ENCODE results near the gene C4orf50.
"Not testable (repeated sequence)": the region's sequence is repeated elsewhere in the genome, so short reads cannot be mapped to it uniquely, and the experiment has no call there.

Gene C4orf50

DNA sequence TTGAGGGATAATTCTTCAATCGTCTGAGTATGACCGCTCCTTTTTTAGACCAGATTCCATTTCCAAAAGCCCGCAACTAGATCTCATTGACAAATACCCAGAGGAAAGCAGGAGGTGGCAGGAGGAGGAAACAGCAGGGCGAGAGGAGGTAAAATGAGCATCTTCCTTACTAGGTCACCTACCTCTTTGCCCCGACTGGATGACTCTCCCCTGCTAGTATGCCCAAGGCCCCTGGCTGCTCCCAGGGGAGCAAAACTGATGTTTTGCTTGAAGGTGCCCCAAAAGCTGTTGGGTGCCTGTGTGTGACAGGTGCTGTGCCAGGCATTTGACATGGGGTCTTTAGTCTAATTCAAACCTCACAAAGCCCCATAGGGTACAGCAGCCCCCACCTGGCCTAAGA is 48.9 kb downstream of the C4orf50 start:
- DNase-seq (ENCODE audit: low spot score) = no peak

DNA sequence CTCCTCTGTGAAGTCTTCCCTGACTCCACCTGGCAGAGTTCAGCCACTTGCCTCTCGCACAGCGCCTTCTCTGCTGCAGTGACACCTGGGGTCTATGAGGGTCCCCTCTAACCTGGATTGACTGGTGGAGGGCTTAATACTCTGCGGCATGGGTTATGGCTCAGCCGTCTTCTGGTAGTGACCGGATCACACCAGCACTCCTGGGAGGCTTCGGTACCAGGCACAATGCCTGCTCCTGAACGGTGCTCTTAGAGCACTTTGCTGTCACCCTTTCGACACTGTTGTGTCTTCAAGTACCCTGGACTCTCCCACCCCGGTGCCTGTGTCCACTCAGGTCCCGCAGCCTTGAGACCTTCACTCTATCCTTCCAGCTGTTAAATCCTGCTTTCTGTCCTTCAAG is 50.0 kb downstream of the C4orf50 start:
- DNase-seq (ENCODE audit: low spot score) = no peak

DNA sequence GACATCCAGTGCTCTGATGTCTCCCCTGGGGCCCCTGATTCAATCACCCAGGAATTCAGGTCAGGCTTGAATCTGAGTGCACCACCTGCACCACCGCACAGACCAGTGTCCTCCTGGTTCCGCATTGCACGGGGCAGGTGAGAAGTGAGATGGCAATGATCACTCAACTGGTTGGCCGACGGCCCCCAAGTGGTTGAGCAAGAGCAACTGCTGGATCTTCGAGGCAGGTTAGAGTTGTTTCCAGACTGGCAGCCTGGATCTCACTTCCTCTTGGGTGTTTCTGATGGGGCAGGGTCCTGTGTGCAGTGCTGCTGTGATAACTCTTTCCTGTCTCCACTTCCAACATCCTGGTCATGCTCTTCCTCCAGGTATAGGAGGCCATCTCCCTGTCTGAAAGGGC is 50.4 kb downstream of the C4orf50 start:
- DNase-seq (ENCODE audit: low spot score) = no peak

DNA sequence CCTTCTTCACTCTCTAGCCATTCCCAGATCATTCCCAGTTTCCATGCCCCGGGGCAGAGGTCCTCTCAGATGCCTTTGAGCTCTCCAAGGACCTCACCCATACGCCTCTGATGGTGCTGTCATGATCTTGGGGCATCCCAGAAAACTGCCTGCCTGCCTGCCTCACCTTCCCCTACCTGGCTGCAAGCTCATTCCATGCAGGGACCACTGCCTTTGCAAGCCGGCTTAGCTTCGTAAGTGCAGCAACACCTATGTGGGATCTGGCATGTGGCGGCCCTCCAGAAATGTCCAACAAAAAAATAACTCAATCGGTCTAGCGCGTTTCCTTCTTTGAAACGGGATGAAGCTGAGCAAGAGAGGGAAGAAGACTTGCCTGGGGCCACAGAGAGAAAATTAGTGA is 53.0 kb downstream of the C4orf50 start:
- no peak for DNase-seq (ENCODE audit: low spot score)

DNA sequence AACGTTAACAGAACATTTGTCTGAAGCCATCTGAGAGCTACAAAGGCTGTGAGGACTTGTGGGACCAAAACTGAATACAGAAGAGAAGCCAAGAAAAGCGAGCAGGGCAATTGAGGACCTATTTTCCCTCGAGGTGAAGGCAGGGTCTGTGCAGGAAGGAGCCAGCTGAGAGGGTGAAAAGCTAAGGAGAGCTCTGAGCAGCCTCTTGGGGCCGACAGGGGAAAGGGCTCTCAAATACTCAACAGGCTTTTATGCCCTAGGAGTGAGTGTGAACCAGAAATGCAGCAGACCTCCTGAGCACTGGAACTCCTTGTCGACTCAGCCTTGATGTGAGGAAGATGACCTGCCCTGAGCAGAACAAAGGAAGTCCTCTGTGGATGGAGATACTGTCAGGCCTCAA is 54.2 kb downstream of the C4orf50 start:
- DNase-seq (ENCODE audit: low spot score) = no peak

DNA sequence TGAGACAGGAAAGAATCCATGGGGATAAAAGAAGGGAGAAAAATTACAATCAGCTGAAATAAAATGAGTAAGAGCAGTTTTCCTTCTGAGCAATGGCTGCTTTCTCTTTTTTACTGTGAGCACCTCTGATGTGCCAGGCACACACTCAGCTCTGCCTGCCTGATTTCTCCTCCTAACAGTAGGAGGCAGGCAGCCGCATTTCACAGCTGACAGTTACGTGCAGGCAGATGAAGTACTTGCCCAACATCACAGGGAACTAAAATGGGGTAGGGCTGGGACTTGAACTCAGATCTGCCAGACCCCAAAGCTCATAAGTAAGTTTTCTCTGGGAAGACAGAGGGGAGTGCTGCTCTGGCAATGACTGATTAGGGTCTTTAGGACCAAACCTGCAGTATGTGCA is 54.6 kb downstream of the C4orf50 start:
- no peak for DNase-seq (ENCODE audit: low spot score)

DNA sequence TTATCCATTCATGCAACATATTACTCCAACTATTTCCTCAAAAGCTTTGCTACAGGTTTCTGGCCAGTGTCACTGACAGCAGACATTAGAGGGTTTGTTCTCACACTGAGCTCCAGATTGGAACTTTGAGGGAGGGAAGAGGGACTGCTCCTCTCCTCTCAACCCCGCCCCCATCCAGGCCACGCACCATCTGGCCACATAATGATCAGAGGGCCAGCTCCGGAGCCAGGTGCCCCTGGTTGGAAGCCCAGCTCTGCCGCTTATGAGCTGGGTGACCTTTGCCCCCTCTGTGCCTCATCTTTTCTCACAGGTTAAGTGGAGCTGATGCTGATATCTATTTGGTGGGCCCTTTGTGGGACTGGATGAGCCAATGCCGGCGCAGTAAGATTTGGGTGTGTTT is 55.8 kb downstream of the C4orf50 start:
- DNase-seq (ENCODE audit: low spot score) = no peak

DNA sequence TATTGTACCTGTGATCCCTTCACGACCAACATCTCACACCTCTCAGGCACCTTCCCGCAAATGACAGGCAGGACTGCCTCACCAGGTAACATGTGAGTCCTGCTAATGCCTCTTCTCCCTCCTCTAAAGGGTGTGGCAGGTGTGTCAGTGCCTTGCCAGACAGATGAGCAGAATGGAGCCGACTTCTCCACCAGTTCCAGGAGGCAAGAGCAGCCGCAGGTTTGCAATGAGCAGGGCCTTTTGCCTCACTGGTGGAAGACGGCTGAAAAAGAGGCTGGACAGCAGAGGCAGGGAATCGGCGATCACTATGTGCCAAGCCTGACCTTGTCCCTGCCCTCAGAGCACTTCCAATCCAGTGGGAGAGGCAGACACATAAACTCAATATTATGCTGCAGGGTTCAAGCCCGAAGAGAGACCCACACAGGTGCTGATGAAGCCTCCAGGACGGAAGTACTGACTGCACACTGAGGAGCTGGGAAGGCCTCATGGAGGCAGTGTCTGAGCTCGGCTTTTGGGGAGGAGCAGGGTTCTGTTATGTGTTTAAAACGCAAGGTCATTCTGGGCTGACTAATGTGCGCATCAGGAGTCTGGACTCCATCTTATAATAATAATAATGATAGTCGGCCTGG is 57.9 kb downstream of the C4orf50 start:
- no peak for DNase-seq (ENCODE audit: low spot score)

DNA sequence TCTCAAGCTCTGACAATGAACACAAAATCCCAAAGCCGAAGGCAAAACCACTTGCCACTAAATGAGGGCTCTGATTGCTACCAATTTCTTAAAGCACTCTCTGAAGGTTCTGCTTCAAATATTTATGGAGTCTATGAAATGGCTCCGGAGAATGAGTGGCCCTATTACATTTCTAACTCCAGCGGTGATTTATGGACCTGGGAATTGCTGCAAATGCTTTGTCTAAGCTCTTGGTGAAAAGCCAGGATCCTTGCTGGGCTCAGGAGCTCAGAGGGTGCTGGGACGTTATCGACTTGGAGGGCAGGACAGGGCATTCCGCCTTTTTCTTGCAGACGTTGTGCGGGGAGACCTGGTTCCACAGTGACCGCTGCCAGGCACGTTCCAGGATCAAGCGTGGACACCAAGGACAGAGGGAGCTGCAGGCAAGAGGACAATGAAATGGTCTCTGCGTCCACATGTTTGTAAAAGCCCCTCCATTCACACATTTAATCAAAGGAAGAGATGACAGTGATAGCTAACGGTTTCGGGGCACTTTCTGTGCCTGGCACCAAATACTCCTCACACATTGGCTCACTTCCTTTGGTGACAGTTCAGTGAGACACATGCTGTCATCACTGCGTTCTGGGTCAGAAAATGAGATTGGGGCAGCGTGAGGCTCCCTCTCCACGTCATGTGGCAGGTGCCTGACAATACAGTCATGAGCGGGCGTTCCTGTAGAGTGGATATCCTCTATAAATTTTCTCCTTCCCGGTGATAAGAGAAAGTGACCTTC is 58.8 kb downstream of the C4orf50 start:
- DNase-seq (ENCODE audit: low spot score) = no peak

DNA sequence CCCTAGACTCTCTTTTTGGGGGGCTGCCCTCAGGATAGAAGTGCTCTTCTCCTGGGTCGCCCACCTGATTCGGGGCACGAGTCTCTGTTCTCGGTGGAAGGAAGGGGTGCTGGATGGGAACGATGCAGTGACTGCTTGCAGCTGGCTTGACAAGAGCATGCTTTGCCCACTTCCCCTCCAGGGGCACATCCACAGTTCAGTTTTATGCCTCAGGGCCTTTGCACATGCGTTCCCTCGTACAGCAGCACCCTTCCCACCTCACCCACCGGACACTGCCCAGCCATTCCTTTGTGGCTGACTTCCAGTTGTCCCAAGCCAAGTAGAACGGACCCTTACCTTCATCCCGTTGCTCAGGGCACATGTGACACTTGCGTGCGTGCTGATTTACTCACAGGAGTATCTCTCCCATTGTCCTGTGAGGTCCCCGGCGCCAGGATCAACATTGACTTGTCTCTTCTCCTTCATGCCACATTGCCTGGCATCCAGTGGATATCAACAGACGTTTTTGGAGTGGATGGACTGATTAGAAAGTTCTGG is 60.0 kb downstream of the C4orf50 start:
- no peak for DNase-seq (ENCODE audit: low spot score)

DNA sequence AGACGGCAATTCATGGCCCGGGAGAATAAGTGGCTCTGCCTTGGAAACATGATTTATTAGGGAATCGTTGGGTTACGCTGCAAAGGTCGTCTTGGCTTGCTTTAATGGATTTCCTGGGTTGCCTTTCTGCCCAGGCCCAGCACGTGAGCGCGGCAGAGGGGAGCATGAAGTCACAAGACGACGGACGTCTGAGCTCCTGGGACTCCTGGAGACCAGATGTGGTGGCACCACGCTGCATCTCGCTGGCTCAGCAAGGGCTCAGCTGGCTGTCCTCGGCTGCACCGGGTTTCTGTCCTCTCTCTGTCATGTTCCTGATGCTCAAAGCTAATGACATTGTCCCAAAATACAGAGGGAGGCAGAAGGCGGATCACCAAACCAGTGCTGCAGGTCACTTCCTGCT is 61.2 kb downstream of the C4orf50 start:
- DNase-seq (ENCODE audit: low spot score) = no peak

DNA sequence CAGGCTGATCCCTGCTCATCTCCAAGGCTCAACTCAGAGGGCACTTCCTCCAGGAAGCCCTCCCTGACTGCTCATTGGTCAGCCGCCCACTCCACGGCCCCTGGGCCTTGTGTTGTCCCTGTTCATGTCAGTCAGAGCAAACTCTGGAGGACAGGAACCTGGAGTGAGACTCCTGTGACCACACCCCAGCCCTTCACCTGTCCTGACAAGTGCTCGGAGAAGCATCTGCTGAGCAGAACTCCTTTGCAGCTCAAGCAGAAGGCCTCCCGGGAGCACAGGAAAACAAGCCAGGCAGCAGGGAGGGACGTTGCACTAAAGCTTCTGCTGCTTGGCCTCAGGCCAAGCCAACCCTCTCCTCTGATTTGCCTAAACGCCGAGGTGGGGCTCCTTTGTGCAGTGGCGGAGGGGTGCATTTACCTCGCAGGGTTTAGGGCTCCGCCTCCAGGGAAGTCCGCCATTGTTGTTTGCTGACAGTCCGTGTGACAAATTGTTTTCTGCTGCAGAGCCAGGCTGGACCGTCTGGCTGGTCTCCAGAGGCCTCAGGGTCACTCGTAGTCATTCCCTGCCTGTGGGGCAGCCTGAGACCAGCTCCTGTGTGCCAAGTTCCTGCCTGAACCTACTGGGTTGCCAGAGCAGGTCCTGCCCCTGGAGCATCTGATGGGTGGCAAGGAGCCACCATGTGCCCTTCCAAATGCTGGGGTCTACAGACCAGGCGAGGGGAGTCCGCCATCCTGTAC is 61.8 kb downstream of the C4orf50 start:
- DNase-seq (ENCODE audit: low spot score) = no peak

DNA sequence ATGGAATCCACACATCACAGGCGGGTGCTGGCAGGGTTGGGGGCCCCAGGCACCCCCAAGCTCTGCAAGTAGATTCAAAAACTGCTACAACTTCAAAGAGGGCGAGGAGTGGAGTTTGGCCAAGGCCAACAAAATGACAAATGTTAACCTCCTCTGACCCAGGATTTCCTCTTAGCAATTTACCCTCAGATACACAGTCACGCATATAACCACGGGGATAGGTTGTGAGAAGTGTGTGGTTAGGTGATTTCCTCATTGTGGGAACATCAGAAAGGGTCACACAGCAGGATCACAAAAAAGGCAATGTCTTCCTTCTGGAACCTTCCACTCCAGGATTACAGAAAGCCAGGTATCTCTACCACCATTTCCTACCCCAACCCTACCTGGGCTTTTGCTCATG is 62.4 kb downstream of the C4orf50 start:
- DNase-seq (ENCODE audit: low spot score) = no peak

DNA sequence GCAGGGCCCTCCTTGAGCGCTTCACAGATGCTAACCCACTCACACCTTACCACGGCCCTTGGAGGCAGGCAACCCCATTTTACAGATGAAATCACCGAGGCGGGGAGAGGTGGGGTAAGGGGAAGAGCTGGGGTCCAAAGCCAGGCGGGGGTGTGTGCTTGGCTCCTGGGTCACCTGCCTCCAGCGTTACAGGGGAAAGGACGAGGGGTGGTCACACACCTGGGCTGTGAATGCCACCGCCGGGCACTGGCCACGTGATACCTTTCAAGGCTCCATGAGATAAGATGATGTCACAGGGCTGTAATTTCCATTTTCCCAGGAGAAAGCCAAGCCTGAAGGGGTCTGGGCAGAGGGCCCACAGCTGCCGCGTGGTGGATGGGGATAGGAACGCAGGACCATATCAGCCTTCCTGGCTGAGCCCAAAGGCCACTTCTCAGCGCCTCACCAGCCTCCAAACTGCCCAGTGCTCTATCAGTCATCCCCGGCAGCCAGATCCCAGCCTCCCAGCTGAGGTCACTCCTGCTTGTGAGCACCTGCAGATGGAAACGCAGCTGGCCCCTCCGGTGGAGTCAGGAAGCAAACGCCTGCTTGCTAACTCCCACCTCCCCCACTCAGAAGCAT is 62.9 kb downstream of the C4orf50 start:
- DNase-seq (ENCODE audit: low spot score) = no peak

DNA sequence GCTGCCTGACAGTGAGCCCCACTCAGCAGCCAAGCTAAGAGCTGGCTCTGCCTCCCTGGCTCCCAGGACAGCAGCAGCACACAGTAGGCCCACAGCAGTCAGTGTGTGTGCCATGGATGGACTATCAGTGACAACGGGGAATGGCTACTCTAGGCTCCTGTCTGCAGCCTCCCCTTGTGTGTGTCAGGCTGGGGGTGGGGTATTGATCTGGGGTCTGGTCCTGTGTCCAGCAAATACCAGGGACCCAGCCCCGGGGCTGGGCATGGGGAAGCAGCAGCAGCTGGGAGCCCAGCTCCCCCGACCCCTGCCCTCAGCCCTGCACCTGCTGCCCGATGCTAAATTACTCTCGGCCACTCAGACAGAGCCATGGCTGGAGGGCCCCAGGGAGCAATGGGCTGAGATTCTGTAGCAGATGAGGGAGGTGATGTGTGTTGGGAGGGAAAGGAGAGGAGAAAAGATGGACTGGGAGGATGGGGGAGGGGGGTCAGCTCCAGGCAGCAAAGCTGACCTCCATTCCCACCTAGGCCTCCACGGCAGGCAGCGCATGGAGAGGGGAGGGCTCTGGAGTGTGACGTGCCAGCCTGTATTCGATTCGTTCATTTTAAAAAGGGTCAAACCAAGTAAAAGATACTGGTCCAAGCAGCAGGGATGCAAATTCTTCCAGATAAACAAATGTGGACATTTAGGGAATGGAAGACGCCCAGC is 64.0 kb downstream of the C4orf50 start:
- DNase-seq (ENCODE audit: low spot score) = no peak

DNA sequence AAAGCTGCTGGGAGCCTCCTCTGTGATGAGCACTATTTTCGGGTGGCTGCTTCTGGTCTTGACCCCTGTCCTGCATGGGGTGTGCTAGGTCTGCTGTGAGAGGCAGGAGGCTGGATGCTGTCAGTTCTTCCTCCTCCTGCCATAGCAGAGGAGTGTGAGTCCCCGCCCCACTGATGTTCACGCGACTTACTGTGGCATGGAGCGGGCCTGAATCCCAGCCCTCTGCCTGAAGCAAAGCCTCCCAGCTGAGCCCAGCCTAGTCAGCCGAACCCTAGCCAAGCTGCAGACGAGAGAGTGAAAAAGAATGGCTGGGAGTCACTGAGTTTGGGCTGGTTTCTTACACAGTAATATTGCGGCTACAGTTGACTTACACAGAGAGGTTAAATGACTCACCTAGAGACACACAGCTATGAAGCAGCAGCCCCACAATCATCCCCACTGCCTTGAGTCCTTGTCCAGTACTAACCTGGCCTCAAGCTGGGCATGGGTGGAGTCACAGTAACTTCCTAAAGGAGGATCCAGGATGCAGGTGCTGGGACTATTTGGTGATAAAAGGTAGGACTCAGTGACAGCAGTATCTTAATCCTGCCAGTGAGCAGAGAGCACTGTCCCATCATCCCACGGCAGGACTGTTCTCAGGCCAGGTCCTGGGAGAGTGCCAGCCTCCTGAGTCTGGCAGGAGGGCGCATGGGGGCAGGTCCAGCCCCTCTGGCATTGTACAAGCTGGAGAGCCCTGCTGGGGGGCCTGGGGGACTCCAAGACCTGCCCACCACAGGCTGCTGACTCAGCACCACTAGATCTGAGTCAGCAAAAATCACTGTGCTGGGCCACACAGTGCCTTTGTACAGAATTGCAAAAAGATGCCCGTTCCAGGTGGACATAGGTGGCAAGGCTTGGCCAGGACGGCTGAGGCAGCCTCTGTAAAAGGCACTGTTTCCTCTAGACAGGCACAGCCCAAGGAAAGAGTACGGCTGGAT is 65.0 kb downstream of the C4orf50 start:
- DNase-seq (ENCODE audit: low spot score) = no peak

DNA sequence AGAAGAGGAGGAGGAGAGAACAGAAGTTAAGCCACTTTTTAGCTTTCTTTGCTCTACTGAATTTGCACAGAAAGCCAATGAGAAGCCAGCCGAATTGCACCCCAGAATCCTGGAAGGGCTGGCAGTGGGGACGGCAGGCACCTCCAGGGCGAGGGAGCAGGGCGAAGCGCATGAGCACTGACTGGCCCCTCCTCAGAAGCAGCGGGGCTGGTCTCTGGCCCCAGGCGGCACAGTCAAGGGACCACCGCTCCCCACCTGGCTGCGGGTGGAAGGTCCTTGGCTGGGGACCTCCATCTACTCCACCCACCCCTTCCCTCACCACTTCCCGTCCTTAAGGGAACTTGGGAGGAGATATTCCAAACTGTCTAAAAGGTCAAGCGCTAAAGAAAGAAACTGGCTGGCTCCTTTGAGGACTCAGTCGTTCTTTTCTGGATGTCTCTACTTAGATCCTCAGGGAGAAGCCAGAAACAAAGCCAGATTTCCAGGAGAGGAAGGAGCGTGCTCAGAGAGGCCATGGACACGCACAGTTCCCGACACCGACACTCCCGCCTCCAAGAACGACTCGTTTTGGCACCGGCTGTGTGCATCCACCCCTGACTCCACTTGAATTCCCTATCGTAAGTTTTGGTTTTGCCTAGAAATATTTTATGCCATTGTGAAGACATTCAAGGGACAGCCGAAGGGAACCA is 65.8 kb downstream of the C4orf50 start:
- no peak for DNase-seq (ENCODE audit: low spot score)

DNA sequence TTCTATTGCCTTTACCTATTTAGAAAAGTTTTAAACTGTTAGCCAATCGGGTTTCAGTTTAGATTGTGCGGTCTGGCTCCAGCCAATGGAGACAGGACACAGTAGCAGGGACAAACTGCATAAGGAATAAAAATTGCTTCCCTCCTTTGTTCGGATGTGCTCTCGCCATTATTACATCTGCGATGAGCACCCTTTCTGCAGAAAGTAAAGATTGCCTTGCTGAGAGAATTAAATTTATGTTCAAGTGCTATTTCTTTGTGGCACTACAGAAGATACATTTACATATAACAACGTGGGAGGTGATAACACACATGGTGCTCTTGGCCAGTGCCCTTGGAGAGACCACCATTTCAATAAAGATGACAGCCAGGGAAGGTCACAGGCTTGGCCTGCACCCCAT is 71.6 kb downstream of the C4orf50 start:
- not testable (repeated sequence) for DNase-seq (ENCODE audit: low spot score)

DNA sequence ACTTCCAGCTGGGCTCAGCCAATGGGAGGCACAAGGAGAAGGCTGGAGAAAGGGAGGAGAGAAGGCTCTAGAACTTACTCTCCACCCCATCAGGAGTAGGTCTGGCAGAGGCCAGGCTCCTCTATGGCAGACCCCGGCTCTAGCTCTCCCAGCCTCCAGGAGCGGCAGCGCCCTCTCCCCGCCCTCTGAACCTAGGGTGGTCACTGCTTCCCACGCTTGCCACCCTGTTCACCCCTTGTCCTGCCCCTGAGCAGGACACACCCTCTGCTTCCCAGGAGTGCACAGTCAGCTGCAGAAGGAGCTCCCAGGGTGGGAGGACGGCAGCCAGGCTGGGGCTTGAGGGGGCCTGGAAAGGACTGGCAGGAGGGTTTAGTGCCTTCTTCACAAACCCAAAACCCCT is 72.3 kb downstream of the C4orf50 start:
- DNase-seq (ENCODE audit: low spot score) = no peak

DNA sequence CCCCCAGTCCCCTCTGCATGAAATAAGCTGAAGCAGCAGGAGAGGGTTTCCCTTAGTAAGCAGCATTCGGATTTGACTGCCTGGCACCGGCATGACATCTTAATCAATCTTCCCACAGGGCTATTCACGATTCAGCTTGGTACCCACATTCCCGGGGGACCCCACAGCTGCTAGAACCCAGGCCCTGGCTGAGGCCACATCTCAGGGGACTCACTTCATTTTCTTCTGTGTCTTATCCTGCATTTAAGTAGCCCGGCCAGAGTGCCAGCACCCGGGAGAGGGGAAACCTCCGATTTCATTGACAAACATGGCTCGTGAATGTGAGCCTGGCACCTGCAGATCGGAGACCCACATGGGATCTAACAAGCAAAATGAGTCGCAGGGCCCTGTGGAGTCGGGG is 73.1 kb downstream of the C4orf50 start:
- DNase-seq (ENCODE audit: low spot score) = no peak

All from AG20443 (cell line).